HEK293 (cell line): ENCODE results near the gene FAM136A.

ENCODE experiments used
- CTCF ChIA-PET: fragments of 350-600 bp; formaldehyde crosslinking; extraction: SDS; loops from one replicate; lab custom pipeline; 2021; ENCODE audit warnings: antibody characterized with exemption; lab: Yijun Ruan, JAX
- POLR2A ChIA-PET: fragments of 300-600 bp; formaldehyde crosslinking; extraction: SDS; loops from one replicate; lab custom pipeline; 2020; ENCODE audit warnings: antibody characterized with exemption, inconsistent platforms; lab: Yijun Ruan, JAX
- H3K27ac ChIP-seq: fragments of 200-500 bp; sonication (Bioruptor generic); 2 replicates; pipeline ENCODE4 v1.5.1; 2014; ENCODE audit warnings: low read depth, low read length, control low read depth, inconsistent platforms; ENCODE audit errors: extremely low read depth
- H3K36me3 ChIP-seq, 2 experiments: fragments of 200-500 bp in 1 of 2; sonication (Bioruptor generic) in 1 of 2; 1 replicate in 1 of 2; 2 replicates in 1 of 2; pipeline ENCODE4 v1.5.1; 2014 to 2017; ENCODE audit warnings: inconsistent platforms in 2 of 2, low read length in 2 of 2; ENCODE audit not compliant: control insufficient read depth in 2 of 2, insufficient read depth in 1 of 2
- H3K4me1 ChIP-seq: fragments of 200-500 bp; sonication (Bioruptor generic); 2 replicates; pipeline ENCODE4 v1.5.1; 2014; ENCODE audit warnings: mild to moderate bottlenecking, low read length, inconsistent platforms; ENCODE audit not compliant: control insufficient read depth, insufficient read depth
- H3K4me3 ChIP-seq: 2 replicates; pipeline ENCODE4 v1.5.1; 2011; ENCODE audit warnings: low read depth, mild to moderate bottlenecking, control low read depth, low read length, moderate library complexity
- H3K9me3 ChIP-seq: fragments of 200-500 bp; sonication (Bioruptor generic); 2 replicates; pipeline ENCODE4 v1.5.1; 2014; ENCODE audit warnings: low read depth, low read length, inconsistent platforms; ENCODE audit not compliant: control insufficient read depth, insufficient read depth
- EGR2 ChIP-seq: fragments of 450-650 bp; formaldehyde crosslinking; IDR thresholded peaks from 2 replicates; pipeline ENCODE4 v1.5.1; 2016; ENCODE audit warnings: low read depth, missing biosample characterization, missing genetic modification characterization
- GLIS1 ChIP-seq: fragments of 450-650 bp; formaldehyde crosslinking; IDR thresholded peaks from 2 replicates; pipeline ENCODE4 v1.5.1; 2016; ENCODE audit warnings: missing biosample characterization, missing genetic modification characterization
- KLF1 ChIP-seq: fragments of 450-650 bp; formaldehyde crosslinking; IDR thresholded peaks from 2 replicates; pipeline ENCODE4 v1.5.1; 2016; ENCODE audit warnings: missing biosample characterization, missing genetic modification characterization
- RBAK ChIP-seq: fragments of 450-650 bp; formaldehyde crosslinking; IDR thresholded peaks from 2 replicates; pipeline ENCODE4 v1.5.1; 2016; ENCODE audit warnings: missing biosample characterization, missing genetic modification characterization
- REPIN1 ChIP-seq: fragments of 450-650 bp; formaldehyde crosslinking; IDR thresholded peaks from 2 replicates; pipeline ENCODE4 v1.5.1; 2017; ENCODE audit warnings: missing biosample characterization, missing genetic modification characterization, low read depth
- ZIC2 ChIP-seq: fragments of 450-650 bp; formaldehyde crosslinking; IDR thresholded peaks from 2 replicates; pipeline ENCODE4 v1.5.1; 2016; ENCODE audit warnings: missing biosample characterization, missing genetic modification characterization
- ZNF112 ChIP-seq: fragments of 450-650 bp; formaldehyde crosslinking; IDR thresholded peaks from 2 replicates; pipeline ENCODE4 v1.5.0; 2017; ENCODE audit warnings: missing biosample characterization, missing genetic modification characterization
- ZNF202 ChIP-seq: fragments of 450-650 bp; formaldehyde crosslinking; IDR thresholded peaks from 2 replicates; pipeline ENCODE4 v1.5.1; 2016; ENCODE audit warnings: missing biosample characterization, missing genetic modification characterization, borderline replicate concordance
- ZNF324 ChIP-seq: fragments of 450-650 bp; formaldehyde crosslinking; IDR thresholded peaks from 2 replicates; pipeline ENCODE4 v1.5.1; 2016; ENCODE audit warnings: missing biosample characterization, missing genetic modification characterization
- ZNF366 ChIP-seq: fragments of 450-650 bp; formaldehyde crosslinking; conservative IDR thresholded peaks from 2 replicates; pipeline ENCODE4 v1.5.1; 2016; ENCODE audit warnings: missing biosample characterization, missing genetic modification characterization
- ZNF660 ChIP-seq: fragments of 450-650 bp; IDR thresholded peaks from 2 replicates; pipeline ENCODE4 v1.5.1; 2018; ENCODE audit warnings: missing biosample characterization, mild to moderate bottlenecking, missing genetic modification characterization
- TF ChIP-seq, protein P1 (sequence below): fragments of 450-650 bp; formaldehyde crosslinking; IDR thresholded peaks from 2 replicates; pipeline ENCODE4 v1.5.1; 2016; ENCODE audit warnings: missing biosample characterization, missing genetic modification characterization
- TF ChIP-seq, protein P2 (sequence below): fragments of 450-650 bp; IDR thresholded peaks from 2 replicates; pipeline ENCODE4 v1.5.1; 2018; ENCODE audit warnings: missing biosample characterization, missing genetic modification characterization
- TF ChIP-seq, protein P3 (sequence below): fragments of 450-650 bp; formaldehyde crosslinking; IDR thresholded peaks from 2 replicates; pipeline ENCODE4 v1.5.1; 2016; ENCODE audit warnings: missing biosample characterization, missing genetic modification characterization, borderline replicate concordance
- TF ChIP-seq, protein P4 (sequence below): fragments of 450-650 bp; formaldehyde crosslinking; IDR thresholded peaks from 2 replicates; pipeline ENCODE4 v1.5.1; 2016; ENCODE audit warnings: missing biosample characterization, missing genetic modification characterization
- TF ChIP-seq, protein P5 (sequence below): fragments of 450-650 bp; formaldehyde crosslinking; IDR thresholded peaks from 2 replicates; pipeline ENCODE4 v1.5.1; 2016; ENCODE audit warnings: missing biosample characterization, missing genetic modification characterization
- TF ChIP-seq, protein P6 (sequence below): fragments of 450-650 bp; formaldehyde crosslinking; IDR thresholded peaks from 2 replicates; pipeline ENCODE4 v1.5.1; 2016; ENCODE audit warnings: missing biosample characterization, missing genetic modification characterization
- TF ChIP-seq, protein P7 (sequence below): fragments of 450-650 bp; formaldehyde crosslinking; IDR thresholded peaks from 2 replicates; pipeline ENCODE4 v1.5.1; 2016; ENCODE audit warnings: missing biosample characterization, missing genetic modification characterization

Gene FAM136A

DNA sequence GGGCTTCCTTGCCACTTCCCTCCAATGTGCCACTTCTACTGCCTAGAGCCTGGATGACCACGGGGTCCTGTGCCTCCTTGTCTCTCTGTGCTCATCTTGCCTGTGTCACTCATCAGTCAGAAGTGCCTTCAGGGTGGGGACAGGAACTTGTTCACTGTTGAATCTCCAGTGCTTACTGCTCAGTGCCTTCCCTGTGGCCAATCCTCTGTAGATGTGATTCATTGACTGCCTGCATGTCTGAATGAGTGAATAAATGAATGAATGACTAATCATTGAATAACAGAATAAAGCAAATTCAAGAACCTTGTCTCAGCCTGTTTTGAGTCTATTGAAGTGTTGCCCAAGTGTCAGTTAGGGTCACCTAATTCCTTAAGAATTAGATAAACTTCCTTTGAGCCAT, 42.3 kb upstream of the FAM136A start (continued):
- TF ChIP-seq, protein P1, sequence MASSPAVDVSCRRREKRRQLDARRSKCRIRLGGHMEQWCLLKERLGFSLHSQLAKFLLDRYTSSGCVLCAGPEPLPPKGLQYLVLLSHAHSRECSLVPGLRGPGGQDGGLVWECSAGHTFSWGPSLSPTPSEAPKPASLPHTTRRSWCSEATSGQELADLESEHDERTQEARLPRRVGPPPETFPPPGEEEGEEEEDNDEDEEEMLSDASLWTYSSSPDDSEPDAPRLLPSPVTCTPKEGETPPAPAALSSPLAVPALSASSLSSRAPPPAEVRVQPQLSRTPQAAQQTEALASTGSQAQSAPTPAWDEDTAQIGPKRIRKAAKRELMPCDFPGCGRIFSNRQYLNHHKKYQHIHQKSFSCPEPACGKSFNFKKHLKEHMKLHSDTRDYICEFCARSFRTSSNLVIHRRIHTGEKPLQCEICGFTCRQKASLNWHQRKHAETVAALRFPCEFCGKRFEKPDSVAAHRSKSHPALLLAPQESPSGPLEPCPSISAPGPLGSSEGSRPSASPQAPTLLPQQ, result no peak
- TF ChIP-seq KLF1 (tag by site-specific recombination) (no peak), REPIN1 (tag by site-specific recombination) (no peak), ZNF660 (tag by site-specific recombination) (no peak), GLIS1 (tag by site-specific recombination) (no peak), ZNF202 (tag by site-specific recombination) (no peak)

DNA sequence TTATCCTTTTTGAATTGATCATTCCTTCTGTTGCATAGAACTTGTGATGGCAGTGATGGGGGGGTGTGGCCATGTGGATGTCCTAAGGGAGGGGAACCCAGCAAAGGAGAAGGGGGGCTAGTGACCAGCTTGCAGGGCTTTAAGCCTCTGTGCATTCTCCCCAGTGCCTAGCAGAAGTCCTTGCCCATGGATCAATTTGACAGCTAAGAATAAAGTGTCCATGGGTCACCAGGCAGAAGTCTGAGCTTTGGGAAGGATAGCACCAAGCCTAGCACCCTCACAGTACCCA, 39.6 kb upstream of the FAM136A start:
- Histone ChIP-seq H3K27ac (no peak overlapping the region), H3K4me3 (no peak overlapping the region), H3K9me3 (no peaks in the 10 kb centered on the region), H3K4me1 (no peaks in the 10 kb centered on the region), H3K36me3 (no peaks in the 10 kb centered on the region)
- TF ChIP-seq EGR2 (no peak), ZNF112 (tag by site-specific recombination) (no peak), ZNF324 (tag by site-specific recombination) (no peak), ZNF366 (tag by site-specific recombination) (no peak)
- TF ChIP-seq, protein P2, sequence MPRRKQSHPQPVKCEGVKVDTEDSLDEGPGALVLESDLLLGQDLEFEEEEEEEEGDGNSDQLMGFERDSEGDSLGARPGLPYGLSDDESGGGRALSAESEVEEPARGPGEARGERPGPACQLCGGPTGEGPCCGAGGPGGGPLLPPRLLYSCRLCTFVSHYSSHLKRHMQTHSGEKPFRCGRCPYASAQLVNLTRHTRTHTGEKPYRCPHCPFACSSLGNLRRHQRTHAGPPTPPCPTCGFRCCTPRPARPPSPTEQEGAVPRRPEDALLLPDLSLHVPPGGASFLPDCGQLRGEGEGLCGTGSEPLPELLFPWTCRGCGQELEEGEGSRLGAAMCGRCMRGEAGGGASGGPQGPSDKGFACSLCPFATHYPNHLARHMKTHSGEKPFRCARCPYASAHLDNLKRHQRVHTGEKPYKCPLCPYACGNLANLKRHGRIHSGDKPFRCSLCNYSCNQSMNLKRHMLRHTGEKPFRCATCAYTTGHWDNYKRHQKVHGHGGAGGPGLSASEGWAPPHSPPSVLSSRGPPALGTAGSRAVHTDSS (tag by site-specific recombination), result no peak
- TF ChIP-seq, protein P3, sequence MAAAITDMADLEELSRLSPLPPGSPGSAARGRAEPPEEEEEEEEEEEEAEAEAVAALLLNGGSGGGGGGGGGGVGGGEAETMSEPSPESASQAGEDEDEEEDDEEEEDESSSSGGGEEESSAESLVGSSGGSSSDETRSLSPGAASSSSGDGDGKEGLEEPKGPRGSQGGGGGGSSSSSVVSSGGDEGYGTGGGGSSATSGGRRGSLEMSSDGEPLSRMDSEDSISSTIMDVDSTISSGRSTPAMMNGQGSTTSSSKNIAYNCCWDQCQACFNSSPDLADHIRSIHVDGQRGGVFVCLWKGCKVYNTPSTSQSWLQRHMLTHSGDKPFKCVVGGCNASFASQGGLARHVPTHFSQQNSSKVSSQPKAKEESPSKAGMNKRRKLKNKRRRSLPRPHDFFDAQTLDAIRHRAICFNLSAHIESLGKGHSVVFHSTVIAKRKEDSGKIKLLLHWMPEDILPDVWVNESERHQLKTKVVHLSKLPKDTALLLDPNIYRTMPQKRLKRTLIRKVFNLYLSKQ (tag by site-specific recombination), result no peak
- POLR2A ChIA-PET, result no interaction called here
- CTCF ChIA-PET, result interaction anchor here (0.6 to 6.1 kb wide), 19 partner anchors 8 to 448 kb away, joined by 3 to 94 read pairs (median 4); partner anchors contain the start of gene FAM136A

DNA sequence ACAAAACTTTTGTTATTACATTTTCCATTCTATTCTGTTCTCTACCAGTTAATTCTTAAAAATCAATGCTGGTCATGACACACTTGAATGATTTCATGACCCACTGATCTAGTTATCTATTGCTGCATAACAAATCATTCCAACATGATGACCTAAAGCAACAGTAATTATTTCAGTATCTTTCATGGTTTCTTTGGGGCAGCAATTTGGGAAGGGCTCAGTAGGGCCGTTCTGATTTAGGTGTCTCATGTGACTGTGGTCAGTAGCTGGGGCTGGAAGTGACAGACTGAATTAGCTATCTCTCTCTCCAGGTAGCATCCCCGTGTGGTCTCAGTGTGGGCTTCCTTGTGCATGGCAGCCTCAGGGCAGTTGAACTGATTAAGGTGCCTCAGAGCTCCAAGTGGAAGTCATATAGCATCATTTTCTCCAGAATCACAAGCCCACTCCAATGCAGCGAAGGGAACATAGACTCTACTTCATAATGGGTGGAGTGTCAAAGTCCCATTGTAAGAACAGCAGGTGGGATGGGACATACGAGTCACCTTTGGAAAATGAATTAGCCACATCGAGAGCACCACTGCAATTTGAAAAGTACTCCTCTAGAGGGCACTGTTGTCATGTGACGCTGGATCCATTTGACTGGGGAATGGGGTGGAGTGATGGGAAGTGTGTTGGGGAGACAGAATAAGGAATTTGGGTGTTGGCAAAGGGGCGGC, 39.1 kb upstream of the FAM136A start:
- ChIA-PET POLR2A (no interaction called here), CTCF (interaction anchor here (0.6 to 6.1 kb wide), 43 partner anchors 9 to 613 kb away, joined by 3 to 94 read pairs (median 3); partner anchors contain the start of genes FAM136A, MXD1 and SNRPG)
- H3K27ac ChIP-seq, result no peak overlapping the region
- no peaks in the 10 kb centered on the region for H3K9me3 ChIP-seq
- no peak overlapping the region for H3K4me3 ChIP-seq
- H3K4me1 ChIP-seq, result no peaks in the 10 kb centered on the region
- no peaks in the 10 kb centered on the region for H3K36me3 ChIP-seq
- TF ChIP-seq RBAK (tag by site-specific recombination) (no peak), ZIC2 (tag by site-specific recombination) (peak; percentile 60; the same call in 1 of the 2 replicates)
- TF ChIP-seq, protein P4, sequence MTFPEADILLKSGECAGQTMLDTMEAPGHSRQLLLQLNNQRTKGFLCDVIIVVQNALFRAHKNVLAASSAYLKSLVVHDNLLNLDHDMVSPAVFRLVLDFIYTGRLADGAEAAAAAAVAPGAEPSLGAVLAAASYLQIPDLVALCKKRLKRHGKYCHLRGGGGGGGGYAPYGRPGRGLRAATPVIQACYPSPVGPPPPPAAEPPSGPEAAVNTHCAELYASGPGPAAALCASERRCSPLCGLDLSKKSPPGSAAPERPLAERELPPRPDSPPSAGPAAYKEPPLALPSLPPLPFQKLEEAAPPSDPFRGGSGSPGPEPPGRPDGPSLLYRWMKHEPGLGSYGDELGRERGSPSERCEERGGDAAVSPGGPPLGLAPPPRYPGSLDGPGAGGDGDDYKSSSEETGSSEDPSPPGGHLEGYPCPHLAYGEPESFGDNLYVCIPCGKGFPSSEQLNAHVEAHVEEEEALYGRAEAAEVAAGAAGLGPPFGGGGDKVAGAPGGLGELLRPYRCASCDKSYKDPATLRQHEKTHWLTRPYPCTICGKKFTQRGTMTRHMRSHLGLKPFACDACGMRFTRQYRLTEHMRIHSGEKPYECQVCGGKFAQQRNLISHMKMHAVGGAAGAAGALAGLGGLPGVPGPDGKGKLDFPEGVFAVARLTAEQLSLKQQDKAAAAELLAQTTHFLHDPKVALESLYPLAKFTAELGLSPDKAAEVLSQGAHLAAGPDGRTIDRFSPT (tag by site-specific recombination), result no peak
- TF ChIP-seq, protein P5, sequence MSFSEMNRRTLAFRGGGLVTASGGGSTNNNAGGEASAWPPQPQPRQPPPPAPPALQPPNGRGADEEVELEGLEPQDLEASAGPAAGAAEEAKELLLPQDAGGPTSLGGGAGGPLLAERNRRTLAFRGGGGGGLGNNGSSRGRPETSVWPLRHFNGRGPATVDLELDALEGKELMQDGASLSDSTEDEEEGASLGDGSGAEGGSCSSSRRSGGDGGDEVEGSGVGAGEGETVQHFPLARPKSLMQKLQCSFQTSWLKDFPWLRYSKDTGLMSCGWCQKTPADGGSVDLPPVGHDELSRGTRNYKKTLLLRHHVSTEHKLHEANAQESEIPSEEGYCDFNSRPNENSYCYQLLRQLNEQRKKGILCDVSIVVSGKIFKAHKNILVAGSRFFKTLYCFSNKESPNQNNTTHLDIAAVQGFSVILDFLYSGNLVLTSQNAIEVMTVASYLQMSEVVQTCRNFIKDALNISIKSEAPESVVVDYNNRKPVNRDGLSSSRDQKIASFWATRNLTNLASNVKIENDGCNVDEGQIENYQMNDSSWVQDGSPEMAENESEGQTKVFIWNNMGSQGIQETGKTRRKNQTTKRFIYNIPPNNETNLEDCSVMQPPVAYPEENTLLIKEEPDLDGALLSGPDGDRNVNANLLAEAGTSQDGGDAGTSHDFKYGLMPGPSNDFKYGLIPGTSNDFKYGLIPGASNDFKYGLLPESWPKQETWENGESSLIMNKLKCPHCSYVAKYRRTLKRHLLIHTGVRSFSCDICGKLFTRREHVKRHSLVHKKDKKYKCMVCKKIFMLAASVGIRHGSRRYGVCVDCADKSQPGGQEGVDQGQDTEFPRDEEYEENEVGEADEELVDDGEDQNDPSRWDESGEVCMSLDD (tag by site-specific recombination), result 0 out of 2 replicates have a peak, but pooled peaks have one; percentile 48
- TF ChIP-seq, protein P6, sequence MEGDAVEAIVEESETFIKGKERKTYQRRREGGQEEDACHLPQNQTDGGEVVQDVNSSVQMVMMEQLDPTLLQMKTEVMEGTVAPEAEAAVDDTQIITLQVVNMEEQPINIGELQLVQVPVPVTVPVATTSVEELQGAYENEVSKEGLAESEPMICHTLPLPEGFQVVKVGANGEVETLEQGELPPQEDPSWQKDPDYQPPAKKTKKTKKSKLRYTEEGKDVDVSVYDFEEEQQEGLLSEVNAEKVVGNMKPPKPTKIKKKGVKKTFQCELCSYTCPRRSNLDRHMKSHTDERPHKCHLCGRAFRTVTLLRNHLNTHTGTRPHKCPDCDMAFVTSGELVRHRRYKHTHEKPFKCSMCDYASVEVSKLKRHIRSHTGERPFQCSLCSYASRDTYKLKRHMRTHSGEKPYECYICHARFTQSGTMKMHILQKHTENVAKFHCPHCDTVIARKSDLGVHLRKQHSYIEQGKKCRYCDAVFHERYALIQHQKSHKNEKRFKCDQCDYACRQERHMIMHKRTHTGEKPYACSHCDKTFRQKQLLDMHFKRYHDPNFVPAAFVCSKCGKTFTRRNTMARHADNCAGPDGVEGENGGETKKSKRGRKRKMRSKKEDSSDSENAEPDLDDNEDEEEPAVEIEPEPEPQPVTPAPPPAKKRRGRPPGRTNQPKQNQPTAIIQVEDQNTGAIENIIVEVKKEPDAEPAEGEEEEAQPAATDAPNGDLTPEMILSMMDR, result peak; percentile 88
- TF ChIP-seq, protein P7, sequence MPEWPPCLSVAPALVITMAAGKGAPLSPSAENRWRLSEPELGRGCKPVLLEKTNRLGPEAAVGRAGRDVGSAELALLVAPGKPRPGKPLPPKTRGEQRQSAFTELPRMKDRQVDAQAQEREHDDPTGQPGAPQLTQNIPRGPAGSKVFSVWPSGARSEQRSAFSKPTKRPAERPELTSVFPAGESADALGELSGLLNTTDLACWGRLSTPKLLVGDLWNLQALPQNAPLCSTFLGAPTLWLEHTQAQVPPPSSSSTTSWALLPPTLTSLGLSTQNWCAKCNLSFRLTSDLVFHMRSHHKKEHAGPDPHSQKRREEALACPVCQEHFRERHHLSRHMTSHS, result no peak
- TF ChIP-seq, protein P3 (tag by site-specific recombination), result no peak
